NCI-H146 (cell line): ENCODE measurements around the gene M1AP.
A peak's percentile ranks its signal among the peaks of the same experiment; 100 is the strongest.

Source experiments
- DNase-seq: peaks from one replicate; lab custom pipeline; 2025; lab: John Stamatoyannopoulos, UW

The M1AP gene

DNA sequence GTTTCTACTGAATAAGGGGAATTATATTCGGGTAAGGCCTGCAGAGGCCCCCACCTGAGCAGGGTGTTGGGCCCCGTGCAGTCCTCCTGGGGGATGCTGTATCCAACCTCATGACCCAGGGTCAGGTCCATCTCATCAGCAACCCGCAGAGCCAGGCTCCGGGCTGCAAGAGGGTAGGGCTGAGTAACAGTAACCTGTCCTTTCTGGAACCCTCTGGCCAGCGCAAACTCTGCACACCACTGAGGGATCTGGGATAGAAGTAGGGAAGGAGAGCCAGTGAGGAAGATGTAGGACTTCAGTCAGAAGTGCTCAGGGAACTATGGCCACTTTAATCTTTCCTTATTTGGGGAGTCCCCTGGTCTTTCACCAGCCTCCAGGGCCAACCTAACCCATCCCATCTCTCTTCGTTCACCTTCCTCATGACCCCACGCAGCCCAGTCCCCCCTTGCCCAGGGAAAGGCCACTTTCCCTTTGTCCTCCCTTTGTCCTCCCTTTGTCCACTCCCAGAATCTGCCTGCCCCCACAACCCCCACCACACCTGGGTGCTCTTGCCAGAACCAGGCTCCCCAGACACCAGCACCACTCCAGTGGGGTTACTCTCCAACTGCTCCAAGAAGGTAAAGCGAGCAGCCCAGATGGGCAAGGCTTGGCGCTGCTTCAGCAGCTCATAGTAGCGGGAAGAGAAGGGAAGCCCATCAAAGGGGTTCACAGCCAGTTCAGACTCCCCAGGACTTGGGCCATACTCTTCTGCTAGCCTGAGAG, 123.0 kb downstream of the M1AP start:
- no peak for DNase-seq

DNA sequence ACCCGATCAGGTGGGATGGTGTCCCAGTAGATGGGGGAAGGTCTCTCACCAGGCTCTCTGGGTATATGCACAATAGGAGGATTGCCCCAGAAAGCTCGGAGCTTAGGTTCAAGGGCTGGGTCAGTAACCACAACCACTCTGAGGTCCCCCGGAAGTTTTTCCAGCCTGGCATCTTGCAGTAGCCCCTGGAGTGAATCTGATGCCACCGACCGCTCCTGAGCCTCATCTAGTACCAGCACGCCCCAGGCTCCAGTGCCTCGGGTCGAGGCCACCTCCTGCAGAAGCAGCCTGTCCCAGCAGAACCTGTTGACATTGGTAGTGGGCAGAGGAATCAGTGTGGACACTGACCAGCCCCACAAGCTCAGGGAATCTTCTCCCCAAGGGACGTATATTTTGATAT, 124.1 kb downstream of the M1AP start:
- DNase-seq, result no peak

DNA sequence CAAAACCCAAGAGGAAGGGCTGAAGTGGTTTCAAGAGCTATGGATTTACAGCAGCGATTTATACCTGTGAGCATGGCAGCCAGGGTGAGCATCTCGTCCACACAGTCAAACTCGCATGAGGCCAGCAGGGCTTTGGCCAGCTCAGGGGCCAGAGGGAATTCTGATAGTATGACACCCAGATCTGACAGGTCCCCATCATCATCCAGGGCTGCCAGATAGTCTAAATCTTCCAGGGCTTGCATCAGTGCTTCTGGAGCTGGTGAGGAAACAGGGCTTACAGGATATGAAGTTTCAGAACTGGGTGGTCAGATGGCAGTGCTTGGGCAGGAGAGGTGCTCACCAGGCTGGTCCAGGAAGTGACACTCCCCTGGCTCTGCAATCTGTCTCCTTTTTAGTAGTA, 125.6 kb downstream of the M1AP start:
- DNase-seq, result no peak

DNA sequence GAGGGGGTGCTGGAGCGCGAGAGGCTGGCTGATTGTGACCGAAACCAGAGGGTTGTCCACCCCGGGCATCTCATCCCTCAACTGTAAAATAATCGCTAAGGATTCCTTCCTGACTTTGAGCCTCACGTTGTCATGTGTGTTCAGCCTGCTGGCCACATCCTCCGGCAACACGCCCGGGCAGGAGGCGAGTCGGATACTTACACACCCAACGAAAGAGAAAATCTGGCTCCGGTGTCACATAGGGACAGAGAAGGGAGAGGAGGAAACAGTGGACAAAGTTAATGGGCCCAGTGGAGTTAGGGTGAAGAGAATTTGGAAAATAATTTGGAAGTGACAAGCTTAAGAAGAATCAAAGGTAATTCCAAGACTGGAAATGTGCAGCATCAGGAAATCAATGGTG, 131.5 kb downstream of the M1AP start:
- DNase-seq, result no peak

DNA sequence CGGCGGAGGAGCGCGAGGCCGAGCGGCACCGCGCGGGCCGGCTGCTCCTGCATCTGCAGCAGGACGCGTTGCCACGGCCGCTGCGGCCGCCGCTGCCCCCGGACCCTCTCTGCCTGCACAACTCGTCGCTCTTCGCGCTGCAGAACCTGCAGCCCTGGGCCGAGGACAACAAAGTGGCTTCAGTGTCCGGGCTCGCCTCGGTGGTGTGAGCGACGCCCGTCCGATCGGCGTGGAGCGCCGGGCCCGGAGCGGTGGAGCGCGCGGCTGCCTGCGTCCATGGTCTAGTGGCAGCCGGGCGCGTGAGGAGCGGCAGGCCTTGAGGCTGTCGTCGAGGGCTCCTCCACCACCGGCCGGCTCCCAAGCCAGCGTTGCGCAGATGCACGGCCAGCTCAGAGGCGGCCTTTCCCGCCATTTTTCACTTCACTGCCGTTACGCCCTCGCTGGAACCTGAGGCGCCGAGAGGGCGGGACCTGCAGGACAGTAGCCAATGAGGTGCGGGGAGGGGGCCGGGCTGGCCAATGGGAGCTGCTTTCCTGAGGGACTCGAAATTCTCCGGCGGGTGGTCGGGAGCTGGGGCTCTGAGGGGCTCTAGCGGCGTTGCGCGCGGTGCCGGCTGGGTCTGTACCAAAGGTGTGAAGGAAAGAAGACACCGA, 132.0 kb downstream of the M1AP start:
- DNase-seq, result no peak

DNA sequence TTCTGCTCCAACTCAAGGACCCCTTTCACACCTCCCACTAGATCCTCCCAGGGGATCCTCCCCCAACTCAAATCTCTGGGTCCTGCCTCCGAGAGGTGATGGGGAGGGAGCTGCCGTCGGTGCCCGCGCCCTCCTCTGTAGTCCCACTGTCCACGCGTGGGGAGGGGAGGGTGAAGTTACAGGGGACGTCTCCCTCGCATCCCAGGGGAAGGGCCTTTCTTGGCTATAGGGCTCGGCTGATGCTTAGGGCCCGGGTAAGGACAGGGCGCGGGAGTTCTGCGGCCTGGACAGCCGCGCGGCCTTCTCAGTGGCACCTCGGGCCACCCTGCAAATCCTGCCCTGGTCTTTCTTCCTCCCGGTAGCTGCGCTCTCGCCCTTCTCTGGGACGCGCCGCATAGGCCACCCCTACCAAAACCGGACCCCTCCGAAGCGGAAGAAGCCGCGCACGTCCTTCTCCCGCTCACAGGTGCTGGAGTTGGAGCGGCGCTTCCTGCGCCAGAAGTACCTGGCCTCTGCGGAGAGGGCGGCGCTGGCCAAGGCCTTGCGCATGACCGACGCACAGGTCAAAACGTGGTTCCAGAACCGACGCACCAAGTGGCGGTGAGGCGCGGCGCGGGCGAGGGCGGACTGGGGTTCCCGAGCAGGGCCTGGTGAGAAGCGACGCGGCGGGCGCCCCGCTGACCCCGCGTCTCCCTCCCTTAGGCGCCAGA, 132.7 kb downstream of the M1AP start:
- no peak for DNase-seq

DNA sequence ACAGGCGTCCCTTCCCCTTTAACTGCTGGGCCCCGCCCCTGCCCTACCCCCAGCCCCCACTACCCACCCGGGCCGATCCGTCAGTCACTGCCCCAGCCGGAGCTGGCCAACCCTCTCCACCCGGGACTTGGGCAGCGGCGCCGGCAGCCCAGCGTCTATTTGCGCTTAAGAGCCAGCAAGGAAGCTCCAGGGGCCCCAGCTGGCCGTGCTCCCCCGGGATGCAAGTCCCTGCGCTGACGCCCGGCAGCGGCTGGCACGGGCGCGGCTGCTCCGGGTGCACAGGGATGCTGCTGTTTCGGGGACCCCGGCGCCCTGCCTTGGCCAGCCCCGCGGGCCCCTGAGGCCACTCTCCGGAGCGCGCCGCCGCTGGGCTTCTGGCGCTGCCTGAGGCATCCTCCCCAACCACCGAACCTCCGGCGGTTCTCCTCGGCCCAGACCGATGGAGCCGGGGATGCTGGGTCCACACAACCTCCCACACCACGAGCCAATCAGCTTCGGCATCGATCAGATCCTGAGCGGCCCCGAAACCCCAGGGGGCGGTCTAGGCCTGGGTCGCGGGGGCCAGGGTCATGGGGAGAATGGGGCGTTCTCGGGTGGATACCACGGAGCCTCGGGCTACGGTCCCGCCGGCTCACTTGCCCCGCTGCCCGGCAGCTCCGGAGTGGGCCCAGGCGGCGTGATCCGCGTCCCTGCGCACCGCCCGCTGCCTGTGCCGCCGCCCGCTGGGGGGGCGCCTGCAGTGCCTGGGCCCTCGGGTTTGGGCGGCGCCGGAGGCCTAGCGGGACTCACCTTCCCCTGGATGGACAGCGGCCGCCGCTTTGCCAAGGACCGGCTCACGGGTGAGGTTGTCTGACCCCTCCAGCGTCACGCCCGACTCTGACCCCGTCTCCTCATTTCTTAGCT, 133.5 kb downstream of the M1AP start, which contains the start of gene TLX2:
Gene TLX2, plus strand, starts transcription at position 83 of the 903 bp plus-strand sequence. Its CDS starts 357 bp downstream, at position 440.
- DNase-seq, result peak; percentile 81

DNA sequence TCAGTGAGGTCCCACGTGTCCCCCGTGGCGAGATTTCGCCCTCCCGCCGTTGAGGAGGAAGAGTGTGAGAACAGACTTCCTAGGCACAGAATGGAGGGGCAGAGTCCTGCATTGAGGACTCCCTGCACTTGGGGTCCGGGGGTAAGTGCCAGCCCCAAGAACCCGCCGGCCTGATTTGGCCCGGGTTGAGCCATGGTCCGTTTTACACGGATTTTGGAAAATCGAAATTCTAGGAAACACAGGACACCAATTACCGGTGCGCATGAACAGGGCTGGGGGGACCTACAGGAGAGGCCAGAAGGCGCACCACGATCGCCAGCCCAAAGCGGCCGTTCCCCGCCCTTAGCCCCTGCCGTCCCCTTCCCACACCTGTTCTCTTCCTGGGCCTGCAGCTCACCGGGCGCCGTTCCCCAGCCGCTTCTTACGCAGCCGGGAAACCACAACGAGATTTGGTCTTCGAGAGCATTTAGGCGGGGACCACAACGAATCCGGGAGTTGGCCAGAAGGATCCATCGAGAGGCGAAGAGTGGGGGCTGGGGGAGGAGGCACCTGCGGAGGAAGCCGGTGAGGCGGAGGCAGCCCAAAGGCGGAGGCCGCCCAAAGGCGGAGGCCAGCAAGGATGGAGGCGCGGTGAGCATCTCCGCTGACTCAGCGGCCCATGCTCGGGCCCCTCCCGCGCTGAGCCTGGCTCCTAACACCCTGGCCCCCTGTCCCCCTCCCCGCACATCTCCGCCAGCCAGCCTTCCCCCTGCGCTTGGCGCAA, 134.3 kb downstream of the M1AP start:
- peak; percentile 78 for DNase-seq

DNA sequence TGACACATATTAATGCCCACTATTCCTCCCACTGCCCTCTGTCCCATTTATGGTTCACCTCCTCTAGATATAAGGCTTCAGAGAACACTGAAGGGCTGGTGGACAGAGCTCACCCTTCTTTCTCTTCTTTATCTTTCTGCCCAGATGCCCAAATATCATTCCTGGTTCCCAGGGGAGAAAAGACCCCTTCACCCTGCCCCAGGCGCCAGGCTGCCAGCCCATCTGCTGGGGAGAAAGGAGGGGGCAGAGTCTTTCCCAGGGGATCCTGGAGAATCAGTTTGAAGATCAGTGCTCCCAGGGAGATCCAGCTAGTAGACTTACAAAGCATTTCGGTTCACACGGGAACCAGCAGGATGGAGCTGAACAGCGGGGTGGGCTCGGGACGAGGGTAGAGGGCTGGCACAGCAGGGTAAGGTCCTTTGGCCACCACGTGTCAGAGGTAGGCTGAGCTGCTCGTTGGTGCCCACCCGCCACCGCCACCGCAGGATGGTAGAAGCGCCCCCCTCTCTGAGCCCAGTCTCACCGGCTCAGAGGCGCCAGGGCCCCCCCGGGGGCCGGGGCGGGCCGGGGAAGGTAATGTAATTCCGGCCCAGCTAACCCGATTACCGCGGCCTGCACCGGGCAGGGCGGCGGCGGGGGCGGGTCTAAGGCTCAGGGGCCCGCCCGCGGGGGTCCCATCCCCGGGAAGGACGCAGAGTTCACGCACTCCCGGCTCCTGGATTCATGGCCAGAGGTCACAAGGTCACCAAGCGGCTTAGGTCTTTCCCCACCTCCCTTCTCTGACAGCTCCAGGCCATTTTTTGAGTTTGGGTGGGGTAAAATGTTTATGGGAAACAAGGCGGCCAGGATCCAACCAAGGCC, 135.2 kb downstream of the M1AP start:
- peak; percentile 31 for DNase-seq

DNA sequence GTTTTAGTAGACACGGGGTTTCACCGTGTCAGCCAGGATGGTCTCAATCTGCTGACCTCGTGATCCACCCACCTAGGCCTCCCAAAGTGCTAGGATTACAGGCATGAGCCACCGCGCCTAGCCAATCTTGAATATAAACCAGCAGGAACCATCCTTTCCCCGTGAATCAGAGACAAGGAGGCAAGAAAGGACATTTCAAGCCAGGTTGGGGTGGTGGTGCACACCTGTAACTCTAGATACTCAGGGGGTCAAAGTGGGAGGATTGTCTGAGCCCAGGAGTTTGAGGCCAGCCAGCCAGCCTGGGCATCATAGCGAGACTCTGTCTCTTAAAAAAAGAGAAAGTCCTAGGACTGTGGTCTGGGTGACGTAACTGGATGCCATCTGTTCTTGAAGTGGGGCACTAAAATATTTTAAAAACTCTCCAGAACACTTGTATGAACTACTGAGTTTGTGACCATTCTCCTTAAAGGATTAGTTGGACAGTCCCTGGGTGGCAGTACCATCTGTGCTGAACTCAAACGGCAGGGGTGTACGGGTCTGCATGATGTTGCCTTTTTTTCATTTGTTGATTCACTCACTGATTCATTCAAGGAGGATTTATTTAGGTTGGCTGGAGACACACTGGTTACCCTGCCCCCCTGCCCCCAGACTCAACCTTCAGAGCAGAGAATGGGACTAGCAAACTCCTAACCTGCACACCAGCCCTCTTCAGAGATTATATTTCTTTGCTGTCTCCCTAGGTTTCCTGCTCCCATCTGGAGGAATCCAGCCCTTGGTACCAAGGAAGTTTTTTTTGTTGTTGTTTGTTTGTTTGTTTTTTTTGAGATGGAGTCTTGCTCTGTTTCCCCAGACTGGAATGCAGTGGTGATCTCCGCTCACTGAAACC, 136.8 kb downstream of the M1AP start:
- no peak for DNase-seq

DNA sequence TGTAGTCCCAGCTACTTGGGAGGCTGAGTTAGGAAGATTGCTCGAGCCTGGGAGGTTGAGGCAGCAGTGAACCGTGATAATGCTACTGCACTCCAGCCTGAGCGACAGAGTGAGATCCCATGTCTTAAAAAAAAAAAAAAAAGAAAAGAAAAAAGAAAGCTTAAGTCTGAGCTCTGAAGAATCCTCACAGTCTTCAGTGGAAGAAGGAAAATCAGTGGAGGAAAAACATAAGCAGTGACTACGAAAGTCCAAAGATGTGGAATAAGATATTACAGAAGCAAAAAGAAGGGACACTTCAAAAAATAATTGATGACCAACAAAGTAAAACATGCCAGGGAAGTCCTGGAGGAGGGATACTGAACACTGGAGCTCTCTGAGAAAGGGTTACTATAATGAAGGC, 137.9 kb downstream of the M1AP start:
- DNase-seq, result no peak

DNA sequence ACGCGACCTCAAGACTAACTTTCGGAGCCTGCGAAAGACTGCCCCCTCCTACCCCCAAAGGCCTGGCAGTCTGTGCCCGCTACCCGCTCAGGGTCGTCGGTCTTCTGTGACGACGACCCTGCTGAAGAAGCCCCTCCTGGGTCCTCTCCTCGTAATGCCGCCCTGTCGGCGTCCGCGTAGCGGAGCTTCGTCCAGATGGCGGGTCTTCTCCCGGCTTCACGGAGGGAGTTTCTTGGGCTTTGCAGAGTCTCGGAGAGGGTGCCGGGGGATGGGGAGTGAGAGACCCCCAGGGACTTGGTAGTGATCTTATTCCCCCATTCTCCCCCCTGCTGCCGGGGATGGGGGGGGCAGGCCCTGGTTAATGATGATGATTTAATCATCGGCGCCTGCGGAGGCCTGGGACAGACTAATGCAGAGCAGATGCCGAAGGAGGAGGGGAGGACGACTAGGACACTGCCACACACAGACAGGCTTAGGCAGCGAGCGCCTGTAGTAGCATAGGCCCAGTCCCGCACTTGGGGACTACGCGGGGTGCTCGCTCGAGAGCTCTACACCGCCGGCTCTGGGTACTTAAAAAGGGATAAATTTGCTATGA, 140.1 kb downstream of the M1AP start:
- DNase-seq, result peak; percentile 83
